SU-DHL-6 (cell line): ENCODE measurements around the gene PHLPP2.

Experiments used
- H2AFZ ChIP-seq: fragments of 200-600 bp; sonication (generic); 2 replicates; pipeline ENCODE4 v1.6.1; 2014; ENCODE audit warnings: low read depth, mild to moderate bottlenecking, moderate library complexity, mixed read lengths, antibody characterized with exemption, low read length; ENCODE audit not compliant: severe bottlenecking
- H3F3A ChIP-seq: fragments of 200-600 bp; shearing (Covaris generic); 2 replicates; pipeline ENCODE4 v1.6.0; 2016; ENCODE audit warnings: antibody characterized with exemption, mild to moderate bottlenecking; ENCODE audit not compliant: insufficient read depth
- H3K27ac ChIP-seq: fragments of 200-600 bp; sonication (generic); 2 replicates; pipeline ENCODE4 v1.5.1; 2016; ENCODE audit warnings: low read depth, mild to moderate bottlenecking, low read length, moderate library complexity, mixed read lengths
- H3K27me3 ChIP-seq: fragments of 200-600 bp; sonication (generic), shearing (Covaris generic); 2 replicates; pipeline ENCODE4 v1.6.0; 2014; ENCODE audit warnings: mild to moderate bottlenecking, low read length
- H3K36me3 ChIP-seq: fragments of 200-600 bp; sonication (generic); 2 replicates; pipeline ENCODE4 v1.6.1; 2014; ENCODE audit warnings: mild to moderate bottlenecking, low read length, mixed read lengths
- H3K4me2 ChIP-seq: fragments of 300-600, 200-600 bp; shearing (Covaris generic), sonication (generic); 2 replicates; pipeline ENCODE4 v1.6.0; 2014; ENCODE audit warnings: low read length, low read depth, mild to moderate bottlenecking; ENCODE audit not compliant: poor library complexity, severe bottlenecking
- H3K4me3 ChIP-seq: fragments of 200-600 bp; sonication (generic); 2 replicates; pipeline ENCODE4 v1.5.1; 2014; ENCODE audit warnings: antibody characterized with exemption, low read length, mild to moderate bottlenecking, mixed read lengths; ENCODE audit not compliant: insufficient read depth, poor library complexity, severe bottlenecking
- H3K79me2 ChIP-seq: fragments of 200-600 bp; sonication (generic); 2 replicates; pipeline ENCODE4 v1.6.1; 2014; ENCODE audit warnings: mild to moderate bottlenecking, low read length, moderate library complexity; ENCODE audit not compliant: insufficient read depth
- H3K9ac ChIP-seq: fragments of 200-600 bp; sonication (generic); 2 replicates; pipeline ENCODE4 v1.7.0; 2014; ENCODE audit warnings: mild to moderate bottlenecking, low read length
- H3K9me2 ChIP-seq: fragments of 200-600 bp; sonication (generic); replicated peaks from 2 replicates; pipeline ENCODE4 v1.6.1; 2014; ENCODE audit warnings: low read length; ENCODE audit not compliant: insufficient read depth
- H3K9me3 ChIP-seq: fragments of 200-600 bp; sonication (generic); 2 replicates; pipeline ENCODE4 v1.6.1; 2014; ENCODE audit warnings: low read length, mixed read lengths; ENCODE audit not compliant: insufficient read depth
- H4K20me1 ChIP-seq: fragments of 200-600 bp; sonication (generic); 2 replicates; pipeline ENCODE4 v1.6.1; 2014; ENCODE audit warnings: low read depth, mild to moderate bottlenecking, antibody characterized with exemption, low read length, moderate library complexity, mixed read lengths
- CTCF ChIP-seq: fragments of 200-600 bp; sonication (generic); IDR thresholded peaks from one replicate; pipeline ENCODE4 v1.5.1; 2017; ENCODE audit warnings: antibody characterized with exemption, mild to moderate bottlenecking, low read length, moderate library complexity; ENCODE audit not compliant: insufficient read depth, poor library complexity, severe bottlenecking
- EZH2phosphoT487 ChIP-seq: fragments of 200-600 bp; sonication (generic), shearing (Covaris generic); conservative IDR thresholded peaks from 2 replicates; pipeline ENCODE4 v1.6.1; 2018; ENCODE audit warnings: mild to moderate bottlenecking, antibody characterized with exemption, low read length, moderate library complexity, mixed read lengths

The PHLPP2 gene

GRCh38 chr16:71767060-71767900, 42.8 kb upstream of the PHLPP2 start:
- Histone ChIP-seq H3K9me2 (no peaks in the 10 kb centered on the region), H4K20me1 (no peaks in the 10 kb centered on the region), H3K36me3 (peaks cover 49% of the 10 kb centered on the region), H3K4me3 (no peak overlapping the region), H3K9me3 (no peaks in the 10 kb centered on the region), H2AFZ (no peak overlapping the region), H3K27me3 (no peaks in the 10 kb centered on the region), H3K27ac (no peak overlapping the region), H3K9ac (no peak overlapping the region), H3F3A (peaks cover 12% of the 10 kb centered on the region; the same call in 1 of the 2 replicates), H3K79me2 (no peaks in the 10 kb centered on the region), H3K4me2 (no peak overlapping the region)
- TF ChIP-seq CTCF = no peak
- TF ChIP-seq EZH2phosphoT487 = no peak

- H3K9me2 ChIP-seq = no peaks in the 10 kb centered on the region
- no peaks in the 10 kb centered on the region for H3K27me3 ChIP-seq
- H3K79me2 ChIP-seq = no peaks in the 10 kb centered on the region
- no peak overlapping the region for H3K4me2 ChIP-seq
- TF ChIP-seq EZH2phosphoT487 (no peak), CTCF (no peak)
- H3K36me3 ChIP-seq = peaks cover 41% of the 10 kb centered on the region
- H3K4me3 ChIP-seq = no peak overlapping the region
- H3K9me3 ChIP-seq = no peaks in the 10 kb centered on the region
- no peak overlapping the region for H3K9ac ChIP-seq
- 0 out of 2 replicates have a peak, but pooled peaks cover 4% of the 10 kb centered on the region for H3F3A ChIP-seq
- H3K27ac ChIP-seq = no peak overlapping the region
- no peaks in the 10 kb centered on the region for H4K20me1 ChIP-seq
- no peak overlapping the region for H2AFZ ChIP-seq
Observed at GRCh38 chr16:71762186-71762585, 37.7 kb upstream of the PHLPP2 start.

GRCh38 chr16:71761097-71761496, 36.6 kb upstream of the PHLPP2 start:
- H3K4me2 ChIP-seq = no peak overlapping the region
- no peaks in the 10 kb centered on the region for H3K9me3 ChIP-seq
- H3F3A ChIP-seq = 0 out of 2 replicates have a peak, but pooled peaks cover 4% of the 10 kb centered on the region
- no peak overlapping the region for H3K27ac ChIP-seq
- H3K9me2 ChIP-seq = no peaks in the 10 kb centered on the region
- H3K9ac ChIP-seq = no peak overlapping the region
- no peaks in the 10 kb centered on the region for H3K79me2 ChIP-seq
- no peak overlapping the region for H2AFZ ChIP-seq
- H3K27me3 ChIP-seq = no peaks in the 10 kb centered on the region
- no peaks in the 10 kb centered on the region for H4K20me1 ChIP-seq
- no peak for TF ChIP-seq EZH2phosphoT487
- no peak overlapping the region for H3K4me3 ChIP-seq
- peaks cover 39% of the 10 kb centered on the region for H3K36me3 ChIP-seq

- no peak overlapping the region for H3K4me2 ChIP-seq
- no peak for TF ChIP-seq EZH2phosphoT487
- TF ChIP-seq CTCF = no peak
- no peaks in the 10 kb centered on the region for H3K9me2 ChIP-seq
- H3K79me2 ChIP-seq = no peaks in the 10 kb centered on the region
- no peaks in the 10 kb centered on the region for H4K20me1 ChIP-seq
- H3F3A ChIP-seq = no peaks in the 10 kb centered on the region
- no peak overlapping the region for H3K4me3 ChIP-seq
- no peaks in the 10 kb centered on the region for H3K9me3 ChIP-seq
- no peak overlapping the region for H3K9ac ChIP-seq
- peaks cover 21% of the 10 kb centered on the region; the same call in 1 of the 2 replicates for H3K36me3 ChIP-seq
- H2AFZ ChIP-seq = no peak overlapping the region
- H3K27me3 ChIP-seq = no peaks in the 10 kb centered on the region
- H3K27ac ChIP-seq = no peak overlapping the region
Observed at GRCh38 chr16:71758293-71758760, 33.8 kb upstream of the PHLPP2 start.
